Mesodermal cell (in vitro differentiated cells): ENCODE data around the gene TRPM2.
"Not testable (repeated sequence)": the region's sequence is repeated elsewhere in the genome, so short reads cannot be mapped to it uniquely, and the experiment has no call there.

Source experiments
- H3K27ac ChIP-seq: 2 replicates; pipeline ENCODE4 v1.7.0; 2013; ENCODE audit warnings: mild to moderate bottlenecking, low read depth, low read length, moderate library complexity; ENCODE audit not compliant: severe bottlenecking
- H3K36me3 ChIP-seq: 2 replicates; pipeline ENCODE4 v1.7.1; 2013; ENCODE audit warnings: mild to moderate bottlenecking, low read length, moderate library complexity; ENCODE audit not compliant: control insufficient read depth, insufficient read depth
- H3K4me1 ChIP-seq: one replicate; pipeline ENCODE4 v1.7.1; 2013; ENCODE audit warnings: mild to moderate bottlenecking, low read length; ENCODE audit not compliant: insufficient read depth, control insufficient read depth, poor library complexity, severe bottlenecking
- H3K4me3 ChIP-seq: 2 replicates; pipeline ENCODE4 v1.7.0; 2013; ENCODE audit warnings: low read length, control low read depth, mild to moderate bottlenecking; ENCODE audit not compliant: insufficient read depth, poor library complexity, severe bottlenecking; ENCODE audit errors: extremely low read depth
- H3K9me3 ChIP-seq: 2 replicates; pipeline ENCODE4 v1.7.1; 2013; ENCODE audit warnings: mild to moderate bottlenecking, low read length, moderate library complexity; ENCODE audit not compliant: control insufficient read depth
- WGBS, 2 experiments: methylation state at CpG; one replicate each; pipeline ENCODE4 v1.1.5; 2013; ENCODE audit warnings: missing lambda C conversion rate in 2 of 2; ENCODE audit not compliant: insufficient coverage in 2 of 2; 5-methylcytosine and 5-hydroxymethylcytosine counted together

Gene TRPM2

DNA sequence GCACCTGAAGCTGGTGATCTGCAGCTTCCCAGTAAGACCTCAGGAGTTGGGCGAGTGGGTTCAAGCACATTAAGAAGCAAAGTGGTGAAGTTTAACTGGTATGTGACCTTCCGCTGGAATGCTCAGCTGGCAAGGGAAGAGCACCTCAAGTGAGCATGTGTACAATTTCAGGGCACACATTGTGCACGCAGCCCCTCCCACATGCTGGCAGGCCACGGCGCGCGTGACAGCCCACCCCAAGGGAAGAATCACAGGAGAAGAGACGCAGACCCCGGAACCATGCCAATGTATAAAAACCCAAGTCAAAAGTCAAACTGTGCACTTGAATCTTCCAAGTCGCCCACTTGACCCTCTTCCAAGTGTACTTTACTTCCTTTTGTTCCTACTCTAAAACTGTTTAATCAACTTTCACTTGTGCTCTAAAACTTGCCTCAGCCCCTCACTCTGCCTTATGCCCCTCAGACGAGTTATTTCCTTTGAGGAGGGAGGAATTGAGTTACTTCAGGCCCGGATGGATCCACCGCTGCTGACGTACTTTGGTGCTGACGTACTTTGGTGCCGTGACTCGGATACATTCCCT is 121.9 kb downstream of the TRPM2 start:
- WGBS, 2 experiments: 90 to 93% methylated on average over 16 of the region's 17 CpGs
- H3K27ac ChIP-seq: no peak overlapping the region
- H3K4me1 ChIP-seq: no peaks in the 10 kb centered on the region
- H3K36me3 ChIP-seq: no peaks in the 10 kb centered on the region
- no peak overlapping the region for H3K4me3 ChIP-seq
- H3K9me3 ChIP-seq: no peaks in the 10 kb centered on the region

DNA sequence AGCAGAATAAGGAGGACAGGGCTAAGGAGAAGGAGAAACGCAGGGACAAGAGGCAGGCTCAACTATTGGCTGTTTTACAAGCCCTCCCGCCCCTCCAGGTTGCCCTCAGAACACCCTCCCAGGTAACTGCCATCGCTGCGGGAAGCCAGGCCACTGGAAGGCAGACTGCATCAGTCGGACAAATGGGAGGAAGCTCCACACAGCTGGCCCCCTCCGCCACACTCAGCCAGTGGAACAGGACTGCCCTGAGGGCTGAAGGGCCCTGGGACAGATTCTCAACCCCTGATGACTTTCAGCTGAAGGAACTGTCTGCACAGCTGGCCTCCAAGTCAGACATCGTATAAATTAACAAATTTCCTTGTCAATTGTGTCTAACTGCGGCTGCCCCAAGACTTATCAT is 123.7 kb downstream of the TRPM2 start:
- Histone ChIP-seq H3K36me3 (no peaks in the 10 kb centered on the region), H3K4me3 (no peak overlapping the region), H3K9me3 (no peaks in the 10 kb centered on the region), H3K27ac (no peak overlapping the region), H3K4me1 (no peaks in the 10 kb centered on the region)
- WGBS, 2 experiments: 80 to 84% methylated on average over 5 to 6 of the region's 8 CpGs

DNA sequence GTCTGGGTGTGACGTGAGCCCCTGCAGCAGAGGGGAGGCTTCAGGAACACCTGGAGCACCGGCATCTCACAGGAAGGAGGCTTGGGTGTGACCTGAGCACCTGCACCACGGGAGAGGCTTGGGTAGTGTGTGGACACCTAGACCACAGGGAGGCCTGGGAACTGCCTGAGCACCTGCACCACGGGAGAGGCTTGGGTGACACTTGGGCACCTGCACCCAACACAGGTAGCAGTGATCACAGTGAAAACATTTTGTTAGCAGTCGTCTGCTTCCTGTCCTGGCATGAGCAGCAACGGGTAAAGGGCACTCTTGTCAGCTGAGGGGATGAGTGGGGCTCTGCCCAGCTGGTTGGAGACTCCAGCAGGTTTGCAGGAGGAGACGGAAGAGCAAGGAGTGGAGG is 124.3 kb downstream of the TRPM2 start:
- H3K27ac ChIP-seq: no peak overlapping the region
- peaks cover 4% of the 10 kb centered on the region for H3K4me1 ChIP-seq
- no peaks in the 10 kb centered on the region for H3K36me3 ChIP-seq
- no peak overlapping the region for H3K4me3 ChIP-seq
- WGBS, 2 experiments: 80 to 93% methylated on average over 6 to 7 of the region's 7 CpGs
- H3K9me3 ChIP-seq: no peaks in the 10 kb centered on the region

- Histone ChIP-seq H3K27ac (no peak overlapping the region), H3K9me3 (no peaks in the 10 kb centered on the region), H3K4me3 (no peak overlapping the region), H3K36me3 (no peaks in the 10 kb centered on the region), H3K4me1 (peaks cover 4% of the 10 kb centered on the region)
- 88 to 94% methylated on average over 11 to 16 of the region's 16 CpGs for WGBS, 2 experiments
Measured at GRCh38 chr21:44478124-44478800, 124.8 kb downstream of the TRPM2 start.

GRCh38 chr21:44478801-44479167 is 125.4 kb downstream of the TRPM2 start:
- WGBS, 2 experiments: 94 to 95% methylated on average over 3 to 5 of the region's 5 CpGs
- no peak overlapping the region for H3K4me3 ChIP-seq
- peaks cover 4% of the 10 kb centered on the region for H3K4me1 ChIP-seq
- no peak overlapping the region for H3K27ac ChIP-seq
- no peaks in the 10 kb centered on the region for H3K9me3 ChIP-seq
- no peaks in the 10 kb centered on the region for H3K36me3 ChIP-seq

DNA sequence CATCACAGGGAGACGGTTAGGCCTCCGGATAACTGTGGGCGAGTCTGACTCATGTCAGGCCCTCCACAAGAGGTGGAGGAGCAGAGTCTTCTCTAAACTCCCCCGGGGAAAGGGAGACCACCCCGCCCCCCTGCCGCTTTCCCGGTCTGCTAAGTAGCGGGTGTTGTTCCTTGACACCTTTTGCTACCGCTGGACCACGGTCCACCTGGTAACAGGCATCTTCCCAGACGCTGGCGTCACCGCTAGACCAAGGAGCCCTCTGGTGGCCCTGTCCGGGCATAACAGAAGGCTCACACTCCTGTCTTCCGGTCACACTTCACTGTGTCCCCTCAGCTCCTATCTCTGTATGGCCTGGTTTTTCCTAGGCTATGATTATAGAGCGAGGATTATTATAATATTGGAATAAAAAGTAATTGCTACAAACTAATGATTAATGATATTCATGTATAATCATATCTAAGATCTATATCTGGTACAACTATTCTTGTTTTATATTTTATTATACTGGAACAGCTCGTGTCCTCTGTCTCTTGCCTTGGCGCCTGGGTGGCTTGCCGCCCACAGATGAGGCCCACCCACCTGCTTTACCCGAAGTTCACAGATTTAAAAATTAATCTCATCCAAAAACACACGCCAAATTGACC is 126.3 kb downstream of the TRPM2 start:
- not testable (repeated sequence) for H3K4me3 ChIP-seq, H3K27ac ChIP-seq, H3K36me3 ChIP-seq, H3K9me3 ChIP-seq, H3K4me1 ChIP-seq
- 55 to 59% methylated on average over 13 of the region's 21 CpGs for WGBS, 2 experiments

- 81 to 95% methylated on average over 11 to 12 of the region's 16 CpGs for WGBS, 2 experiments
- Histone ChIP-seq H3K4me3 (no peak overlapping the region), H3K9me3 (no peaks in the 10 kb centered on the region), H3K27ac (no peak overlapping the region), H3K36me3 (no peaks in the 10 kb centered on the region), H3K4me1 (peaks cover 4% of the 10 kb centered on the region)
Measured at GRCh38 chr21:44480200-44481053, 127.0 kb downstream of the TRPM2 start.

GRCh38 chr21:44482581-44483287 is 129.3 kb downstream of the TRPM2 start:
- 80 to 90% methylated on average over 11 to 13 of the region's 14 CpGs for WGBS, 2 experiments
- H3K4me3 ChIP-seq: no peak overlapping the region
- no peaks in the 10 kb centered on the region for H3K9me3 ChIP-seq
- no peak overlapping the region for H3K27ac ChIP-seq
- H3K4me1 ChIP-seq: peaks cover 4% of the 10 kb centered on the region
- no peaks in the 10 kb centered on the region for H3K36me3 ChIP-seq

GRCh38 chr21:44483288-44484237 is 130.1 kb downstream of the TRPM2 start:
- Histone ChIP-seq H3K4me1 (peaks cover 4% of the 10 kb centered on the region), H3K36me3 (no peaks in the 10 kb centered on the region)

More at GRCh38 chr21:44483288-44484237, 130.1 kb downstream of the TRPM2 start:
- 92 to 97% methylated on average over 25 to 26 of the region's 28 CpGs for WGBS, 2 experiments
- no peak overlapping the region for H3K4me3 ChIP-seq
- H3K27ac ChIP-seq: no peak overlapping the region
- no peaks in the 10 kb centered on the region for H3K9me3 ChIP-seq
